KMS-11 (cell line): Measurements from ENCODE around the gene MAP3K10.

Experiments used
- H2AFZ ChIP-seq: fragments of 200-600 bp; sonication (generic); 2 replicates; pipeline ENCODE4 v1.6.1; 2016; ENCODE audit warnings: antibody characterized with exemption, mixed run types, low read depth
- H3K27ac ChIP-seq: fragments of 200-600 bp; sonication (generic); 2 replicates; pipeline ENCODE4 v1.6.1; 2016; ENCODE audit warnings: mild to moderate bottlenecking, mixed run types
- H3K27me3 ChIP-seq: fragments of 200-600 bp; sonication (generic); 2 replicates; pipeline ENCODE4 v1.6.1; 2017; ENCODE audit warnings: mild to moderate bottlenecking, low read depth, mixed run types, moderate library complexity; ENCODE audit not compliant: insufficient read depth
- H3K36me3 ChIP-seq: fragments of 200-600 bp; sonication (generic); 2 replicates; pipeline ENCODE4 v1.6.1; 2017; ENCODE audit warnings: mild to moderate bottlenecking, mixed run types; ENCODE audit not compliant: insufficient read depth
- H3K4me1 ChIP-seq: fragments of 200-600 bp; sonication (generic); 2 replicates; pipeline ENCODE4 v1.6.1; 2016; ENCODE audit warnings: mild to moderate bottlenecking, low read depth, mixed run types; ENCODE audit not compliant: poor library complexity, severe bottlenecking
- H3K4me2 ChIP-seq: fragments of 200-600 bp; sonication (generic); 2 replicates; pipeline ENCODE4 v1.7.0; 2016; ENCODE audit warnings: mild to moderate bottlenecking, mixed run types
- H3K4me3 ChIP-seq: fragments of 200-600 bp; sonication (generic); IDR thresholded peaks from 2 replicates; pipeline ENCODE4 v1.6.1; 2017; ENCODE audit warnings: low read depth, low read length, mixed read lengths; ENCODE audit not compliant: insufficient read depth
- H3K79me2 ChIP-seq: fragments of 200-600 bp; sonication (generic); 2 replicates; pipeline ENCODE4 v1.6.1; 2016; ENCODE audit warnings: low read depth, mixed run types; ENCODE audit not compliant: insufficient read depth
- H3K9ac ChIP-seq: fragments of 200-600 bp; sonication (generic); 2 replicates; pipeline ENCODE4 v1.6.1; 2016; ENCODE audit warnings: mild to moderate bottlenecking, mixed run types
- H4K20me1 ChIP-seq: fragments of 200-600 bp; sonication (generic); 2 replicates; pipeline ENCODE4 v1.6.1; 2016; ENCODE audit warnings: mild to moderate bottlenecking, mixed run types; ENCODE audit not compliant: insufficient read depth
- CTCF ChIP-seq: fragments of 200-600 bp; sonication (generic); conservative IDR thresholded peaks from 2 replicates; pipeline ENCODE4 v1.6.1; 2017; ENCODE audit warnings: low read depth, mild to moderate bottlenecking, antibody characterized with exemption, low read length, moderate library complexity, mixed read lengths

Gene MAP3K10

DNA sequence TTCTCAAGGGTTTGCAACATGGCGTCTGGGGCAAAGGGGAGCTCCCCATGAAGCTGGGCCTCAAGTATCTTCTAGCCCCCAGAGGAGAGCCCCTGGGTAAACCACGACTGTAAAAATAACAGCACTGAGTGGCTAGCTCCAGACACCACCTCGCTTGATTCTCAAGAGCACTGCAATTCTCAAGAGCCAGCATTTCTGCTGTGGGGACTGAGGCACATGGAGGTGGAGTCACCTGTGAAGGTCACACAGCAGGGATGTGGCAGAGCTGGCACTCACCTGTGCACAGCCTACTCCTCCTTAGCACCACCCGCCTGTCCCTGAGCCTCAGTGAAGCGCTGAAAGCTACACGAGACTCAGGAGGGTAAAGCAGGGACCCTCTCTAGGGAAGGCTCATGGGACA, 56.0 kb downstream of the MAP3K10 start:
- H3K4me3 ChIP-seq = no peak overlapping the region
- TF ChIP-seq CTCF = no peak
- H3K79me2 ChIP-seq = peaks cover 7% of the 10 kb centered on the region; the same call in 1 of the 2 replicates
- no peak overlapping the region for H3K4me2 ChIP-seq
- H3K4me1 ChIP-seq = no peaks in the 10 kb centered on the region
- no peak overlapping the region for H2AFZ ChIP-seq
- H4K20me1 ChIP-seq = no peaks in the 10 kb centered on the region
- H3K36me3 ChIP-seq = peaks cover 3% of the 10 kb centered on the region; the same call in 1 of the 2 replicates
- H3K9ac ChIP-seq = no peak overlapping the region
- no peaks in the 10 kb centered on the region for H3K27me3 ChIP-seq
- no peak overlapping the region for H3K27ac ChIP-seq

DNA sequence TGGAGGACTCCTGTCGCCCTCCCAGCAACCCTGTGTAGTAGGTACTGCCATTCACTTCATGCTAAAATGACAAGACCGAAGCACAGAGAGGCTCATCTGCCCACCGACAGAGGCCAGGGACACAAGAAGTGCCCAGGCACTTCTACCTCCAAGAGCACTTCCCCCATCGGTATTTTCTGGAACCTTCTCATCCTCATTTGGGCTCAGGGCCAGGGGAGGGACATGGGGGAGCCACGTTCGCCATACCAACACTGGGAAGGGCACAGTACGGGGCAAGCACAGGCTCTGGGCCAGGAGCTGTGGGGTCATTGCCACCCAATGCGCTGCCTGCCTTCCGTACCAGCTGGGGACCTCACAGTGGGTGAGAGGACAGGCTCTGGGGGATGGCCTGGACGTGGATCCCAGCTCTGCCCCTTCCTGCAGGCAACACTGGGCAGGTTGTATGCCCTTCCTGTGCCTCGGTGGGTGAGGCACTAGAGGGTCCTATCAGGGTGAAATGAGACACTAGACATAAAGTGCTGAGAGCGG, 56.6 kb downstream of the MAP3K10 start:
- H3K36me3 ChIP-seq = peaks cover 3% of the 10 kb centered on the region; the same call in 1 of the 2 replicates
- no peaks in the 10 kb centered on the region for H3K4me1 ChIP-seq
- TF ChIP-seq CTCF = no peak
- H4K20me1 ChIP-seq = no peaks in the 10 kb centered on the region
- H3K4me3 ChIP-seq = no peak overlapping the region
- no peak overlapping the region for H3K4me2 ChIP-seq
- H3K27ac ChIP-seq = no peak overlapping the region
- H2AFZ ChIP-seq = no peak overlapping the region
- peaks cover 7% of the 10 kb centered on the region; the same call in 1 of the 2 replicates for H3K79me2 ChIP-seq
- H3K9ac ChIP-seq = no peak overlapping the region
- H3K27me3 ChIP-seq = no peaks in the 10 kb centered on the region

GRCh38 chr19:40249201-40249600, 58.0 kb downstream of the MAP3K10 start:
- Histone ChIP-seq H3K4me3 (no peak overlapping the region), H3K27me3 (no peaks in the 10 kb centered on the region), H3K4me1 (no peaks in the 10 kb centered on the region), H2AFZ (no peak overlapping the region), H3K4me2 (no peak overlapping the region), H3K27ac (no peak overlapping the region), H3K36me3 (peaks cover 3% of the 10 kb centered on the region; the same call in 1 of the 2 replicates), H4K20me1 (no peaks in the 10 kb centered on the region), H3K9ac (no peak overlapping the region), H3K79me2 (peaks cover 9% of the 10 kb centered on the region; the same call in 1 of the 2 replicates)
- no peak for TF ChIP-seq CTCF

DNA sequence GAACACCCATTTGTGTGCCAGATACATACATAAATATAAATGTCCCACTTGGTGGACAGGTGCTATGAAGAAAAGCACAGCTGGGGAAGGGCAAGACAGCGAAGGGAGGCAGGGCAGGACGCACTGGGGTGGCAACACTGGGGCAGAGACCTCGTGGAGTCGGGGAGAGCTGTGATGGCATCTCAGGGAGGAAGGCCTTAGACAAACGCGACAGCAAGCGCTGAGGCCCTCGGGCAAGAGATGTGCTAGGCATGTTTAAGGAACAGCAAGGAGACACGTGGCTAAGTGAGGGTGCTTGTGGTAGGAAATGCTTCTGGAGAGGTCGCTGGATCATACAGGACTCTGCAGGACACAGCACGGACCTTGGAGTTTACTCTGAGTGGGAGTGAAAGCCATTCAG, 58.6 kb downstream of the MAP3K10 start:
- no peak overlapping the region for H3K9ac ChIP-seq
- H3K27ac ChIP-seq = no peak overlapping the region
- H3K27me3 ChIP-seq = no peaks in the 10 kb centered on the region
- no peaks in the 10 kb centered on the region for H3K4me1 ChIP-seq
- no peak overlapping the region for H2AFZ ChIP-seq
- H3K79me2 ChIP-seq = peaks cover 4% of the 10 kb centered on the region; the same call in 1 of the 2 replicates
- no peak overlapping the region for H3K4me2 ChIP-seq
- H3K4me3 ChIP-seq = no peak overlapping the region
- H3K36me3 ChIP-seq = peaks cover 3% of the 10 kb centered on the region; the same call in 1 of the 2 replicates
- no peaks in the 10 kb centered on the region for H4K20me1 ChIP-seq
- TF ChIP-seq CTCF = no peak
